Loucy (cell line): ENCODE results near the gene SOX4.

Experiments used
- CTCF ChIP-seq: fragments of 200-600 bp; sonication (generic); conservative IDR thresholded peaks from 2 replicates; pipeline ENCODE4 v1.5.1; 2014; ENCODE audit warnings: mild to moderate bottlenecking, antibody characterized with exemption, low read length
- EZH2phosphoT487 ChIP-seq: fragments of 200-600 bp; IDR thresholded peaks from 2 replicates; pipeline ENCODE4 v1.6.1; 2018; ENCODE audit warnings: antibody characterized with exemption, mild to moderate bottlenecking, moderate library complexity, borderline replicate concordance

GRCh38 chr6:21625642-21626041 is 32.1 kb downstream of the SOX4 start:
- no peak for TF ChIP-seq CTCF
- TF ChIP-seq EZH2phosphoT487, result no peak
